Breast epithelium (tissue), 3 donors: ENCODE data around the gene STX5.

ENCODE experiments used
- POLR2AphosphoS5 ChIP-seq, 3 donors: sonication (generic); formaldehyde crosslinking; IDR thresholded peaks; one replicate each; pipeline ENCODE4 v1.6.1; 2017; ENCODE audit warnings: antibody characterized with exemption in 3 of 3
- TF ChIP-seq, protein P1 (sequence below), 3 donors: fragments of 450-650 bp; IDR thresholded peaks; one replicate each; pipeline ENCODE4 v1.5.1; 2016 to 2017; ENCODE audit warnings: antibody characterized with exemption in 3 of 3, mild to moderate bottlenecking in 3 of 3, moderate library complexity in 3 of 3

DNA sequence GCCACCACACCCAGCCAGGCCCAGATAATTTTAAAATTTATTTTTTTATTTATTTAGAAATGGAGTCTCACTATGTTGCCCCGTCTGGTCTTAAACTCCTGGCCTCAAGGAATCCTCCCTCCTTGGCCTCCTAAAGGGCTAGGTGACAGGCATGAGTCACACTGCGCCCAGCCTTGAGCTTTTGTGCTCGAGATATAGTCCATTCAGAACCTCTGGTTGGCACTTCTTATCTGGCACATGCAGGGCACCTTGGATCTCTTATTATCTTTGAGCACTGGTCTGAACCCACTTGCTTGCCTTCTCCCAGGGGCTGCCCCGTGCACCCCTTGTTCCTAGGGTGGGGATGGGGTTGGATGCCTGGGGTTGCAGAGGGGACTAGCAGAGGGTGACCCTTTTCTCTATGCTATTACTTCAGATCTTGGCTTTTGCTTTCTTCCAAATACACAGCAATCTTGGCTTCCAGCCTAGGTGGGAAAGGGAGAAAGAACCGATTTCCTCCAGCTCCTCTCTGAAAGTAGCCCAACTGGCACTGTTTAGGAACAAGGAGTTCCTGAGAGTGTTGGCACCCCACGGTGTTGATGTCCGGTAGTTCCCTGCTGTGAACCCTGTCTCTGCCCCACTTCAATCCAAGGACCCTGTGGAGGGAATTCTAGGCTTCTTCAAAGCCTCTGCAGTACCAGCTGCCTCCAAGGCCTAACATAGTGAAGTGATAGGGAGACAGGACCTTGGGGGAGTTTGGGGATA lies 47.6 kb upstream of the STX5 start:
- TF ChIP-seq, protein P1, sequence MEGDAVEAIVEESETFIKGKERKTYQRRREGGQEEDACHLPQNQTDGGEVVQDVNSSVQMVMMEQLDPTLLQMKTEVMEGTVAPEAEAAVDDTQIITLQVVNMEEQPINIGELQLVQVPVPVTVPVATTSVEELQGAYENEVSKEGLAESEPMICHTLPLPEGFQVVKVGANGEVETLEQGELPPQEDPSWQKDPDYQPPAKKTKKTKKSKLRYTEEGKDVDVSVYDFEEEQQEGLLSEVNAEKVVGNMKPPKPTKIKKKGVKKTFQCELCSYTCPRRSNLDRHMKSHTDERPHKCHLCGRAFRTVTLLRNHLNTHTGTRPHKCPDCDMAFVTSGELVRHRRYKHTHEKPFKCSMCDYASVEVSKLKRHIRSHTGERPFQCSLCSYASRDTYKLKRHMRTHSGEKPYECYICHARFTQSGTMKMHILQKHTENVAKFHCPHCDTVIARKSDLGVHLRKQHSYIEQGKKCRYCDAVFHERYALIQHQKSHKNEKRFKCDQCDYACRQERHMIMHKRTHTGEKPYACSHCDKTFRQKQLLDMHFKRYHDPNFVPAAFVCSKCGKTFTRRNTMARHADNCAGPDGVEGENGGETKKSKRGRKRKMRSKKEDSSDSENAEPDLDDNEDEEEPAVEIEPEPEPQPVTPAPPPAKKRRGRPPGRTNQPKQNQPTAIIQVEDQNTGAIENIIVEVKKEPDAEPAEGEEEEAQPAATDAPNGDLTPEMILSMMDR (IDR thresholded peaks at IDR 0.05), result no peak
- TF ChIP-seq POLR2AphosphoS5 (IDR thresholded peaks at IDR 0.05), result peak in 1 of 3 donors; percentile 50
